ENCODE results near the gene BUB1. TPM values are rescaled to one million over a fixed set of nuclear protein-coding genes. Genes with fewer than 3 reads are reported as not detected.

Gene BUB1
- total RNA-seq, 6 donors from 2014 or later: 1.0 to 4.7 (median 3.0) TPM

- TF ChIP-seq POLR2A (IDR thresholded peaks at IDR 0.05) (no peak), EP300 (IDR thresholded peaks at IDR 0.05) (no peak)
- Histone ChIP-seq H3K4me1 (peaks cover 0 to 3% (median 0%) of the 10 kb centered on the region in 4 donors), H3K27me3 (no peaks in the 10 kb centered on the region), H3K27ac (no peak overlapping the region), H3K4me3 (no peak overlapping the region), H3K36me3 (no peaks in the 10 kb centered on the region), H3K9me3 (no peaks in the 10 kb centered on the region)
- 95 to 100% methylated on average over 2 to 4 of the region's 4 CpGs for WGBS, 2 donors
- ATAC-seq (ENCODE audit: low FRiP score in 2 of 2): no peak
- DNase-seq: no peak
These were observed 27.5 kb downstream of the BUB1 start for GRCh38 chr2:110650346-110650745.

GRCh38 chr2:110647777-110648176 is 30.1 kb downstream of the BUB1 start:
- no peaks in the 10 kb centered on the region for H3K9me3 ChIP-seq

GRCh38 chr2:110645616-110646015 is 32.2 kb downstream of the BUB1 start:
- DNase-seq (no peak), ATAC-seq (ENCODE audit: low FRiP score in 2 of 2) (no peak)
- WGBS, 2 donors: 93 to 94% methylated on average over 2 of the region's 2 CpGs
- Histone ChIP-seq H3K36me3 (no peaks in the 10 kb centered on the region), H3K9me3 (no peaks in the 10 kb centered on the region), H3K4me3 (no peak overlapping the region), H3K27me3 (no peaks in the 10 kb centered on the region), H3K4me1 (no peaks in the 10 kb centered on the region), H3K27ac (no peak overlapping the region)
- TF ChIP-seq POLR2AphosphoS5 (IDR thresholded peaks at IDR 0.05) (no peak), EP300 (IDR thresholded peaks at IDR 0.05) (no peak), CTCF (IDR thresholded peaks at IDR 0.05) (no peak), POLR2A (IDR thresholded peaks at IDR 0.05) (no peak)

More at GRCh38 chr2:110647777-110648176, 30.1 kb downstream of the BUB1 start:
- Histone ChIP-seq H3K27me3 (no peaks in the 10 kb centered on the region), H3K4me3 (no peak overlapping the region), H3K27ac (no peak overlapping the region), H3K4me1 (no peaks in the 10 kb centered on the region), H3K36me3 (no peaks in the 10 kb centered on the region)
- ATAC-seq (ENCODE audit: low FRiP score in 2 of 2): no peak
- TF ChIP-seq EP300 (IDR thresholded peaks at IDR 0.05): no peak
- no peak for TF ChIP-seq POLR2A (IDR thresholded peaks at IDR 0.05)
- no peak for DNase-seq
- WGBS, 2 donors: 87 to 91% methylated on average over 3 of the region's 3 CpGs

GRCh38 chr2:110644357-110644756 is 33.5 kb downstream of the BUB1 start:
- no peaks in the 10 kb centered on the region for H3K27me3 ChIP-seq
- TF ChIP-seq EP300 (IDR thresholded peaks at IDR 0.05) (no peak), POLR2A (IDR thresholded peaks at IDR 0.05) (no peak), POLR2AphosphoS5 (IDR thresholded peaks at IDR 0.05) (no peak), CTCF (IDR thresholded peaks at IDR 0.05) (no peak)
- H3K9me3 ChIP-seq: no peaks in the 10 kb centered on the region
- H3K27ac ChIP-seq: no peak overlapping the region
- H3K4me3 ChIP-seq: no peak overlapping the region
- DNase-seq (no peak), ATAC-seq (ENCODE audit: low FRiP score in 2 of 2) (no peak)
- no peaks in the 10 kb centered on the region for H3K36me3 ChIP-seq
- no peaks in the 10 kb centered on the region for H3K4me1 ChIP-seq
- 97 to 98% methylated on average over 3 of the region's 3 CpGs for WGBS, 2 donors

GRCh38 chr2:110642360-110642759 is 35.5 kb downstream of the BUB1 start:
- Histone ChIP-seq H3K4me3 (no peak overlapping the region), H3K4me1 (no peaks in the 10 kb centered on the region), H3K27ac (no peak overlapping the region), H3K36me3 (no peaks in the 10 kb centered on the region), H3K27me3 (no peaks in the 10 kb centered on the region), H3K9me3 (no peaks in the 10 kb centered on the region)
- no peak for TF ChIP-seq POLR2AphosphoS5 (IDR thresholded peaks at IDR 0.05)
- TF ChIP-seq CTCF (IDR thresholded peaks at IDR 0.05): no peak
- no peak for TF ChIP-seq EP300 (IDR thresholded peaks at IDR 0.05)
- no peak for TF ChIP-seq POLR2A (IDR thresholded peaks at IDR 0.05)
- ATAC-seq (ENCODE audit: low FRiP score in 2 of 2) (no peak), DNase-seq (no peak)

GRCh38 chr2:110639972-110640371 is 37.9 kb downstream of the BUB1 start:
- no peak for TF ChIP-seq CTCF (IDR thresholded peaks at IDR 0.05)
- WGBS, 2 donors: 88 to 91% methylated on average over 3 of the region's 3 CpGs

More at GRCh38 chr2:110639972-110640371, 37.9 kb downstream of the BUB1 start:
- no peaks in the 10 kb centered on the region for H3K36me3 ChIP-seq
- H3K27ac ChIP-seq: no peak overlapping the region
- no peak for ATAC-seq (ENCODE audit: low FRiP score in 2 of 2)
- H3K4me1 ChIP-seq: no peaks in the 10 kb centered on the region
- no peak for DNase-seq
- no peaks in the 10 kb centered on the region for H3K9me3 ChIP-seq
- no peak overlapping the region for H3K4me3 ChIP-seq
- no peaks in the 10 kb centered on the region for H3K27me3 ChIP-seq
